A549 (cell line): ENCODE data around the gene NHLH1. TPM values are rescaled to one million over a fixed set of nuclear protein-coding genes. Genes with fewer than 3 reads are reported as not detected.
A peak's percentile ranks its signal among the peaks of the same experiment; 100 is the strongest.

Source experiments
- ATAC-seq, 2 experiments: fragments of 200-7000 bp in 1 of 2; fragments of >200 bp in 1 of 2; cut with Nextera tagmentation in 1 of 2; cut with Tn5 transposase in 1 of 2; 3 replicates each; pipeline versions ENCODE4 v1.8.0 to v1.9.1; 2018 to 2020; ENCODE audit warnings: mild to moderate bottlenecking in 1 of 2, moderate library complexity in 1 of 2
- CTCF ChIA-PET: fragments of 300-600 bp; sonication (Branson Sonifier 250); formaldehyde crosslinking; extraction: SDS; loops from one replicate; lab custom pipeline; 2021; ENCODE audit warnings: antibody characterized with exemption, inconsistent platforms; lab: Yijun Ruan, JAX
- POLR2A ChIA-PET: fragments of 350-600 bp; formaldehyde crosslinking; extraction: SDS; loops from one replicate; lab custom pipeline; 2021; ENCODE audit warnings: antibody characterized with exemption, inconsistent platforms; lab: Yijun Ruan, JAX
- DNase-seq, 2 experiments: peaks; one replicate each; pipeline versions ENCODE4 v3.0.0 to v3.0.0-alpha.2; 2011 to 2016; ENCODE audit warnings: low read depth in 1 of 2, low spot score in 1 of 2
- FAIRE-seq: peaks from 2 replicates; lab custom pipeline; 2011; peaks lifted over from hg19 to GRCh38; lab: Jason Lieb, UNC
- H3K27ac ChIP-seq, 2 experiments: fragments of >200 bp; sonication (Bioruptor Twin); formaldehyde crosslinking; 3 replicates each; pipeline ENCODE4 v1.5.1; 2016 to 2017
- H3K4me1 ChIP-seq: fragments of >200 bp; sonication (Bioruptor Twin); formaldehyde crosslinking; 3 replicates; pipeline ENCODE4 v1.6.1; 2016
- H3K4me2 ChIP-seq: fragments of >200 bp; sonication (Bioruptor Twin); formaldehyde crosslinking; 3 replicates; pipeline ENCODE4 v1.6.1; 2016
- H3K4me3 ChIP-seq: fragments of >200 bp; sonication (Bioruptor Twin); formaldehyde crosslinking; 3 replicates; pipeline ENCODE4 v1.5.1; 2016
- H3K9me3 ChIP-seq: fragments of >200 bp; sonication (Bioruptor Twin); formaldehyde crosslinking; 3 replicates; pipeline ENCODE4 v1.6.1; 2016
- BCL3 ChIP-seq: fragments of >200 bp; sonication (Bioruptor Twin); formaldehyde crosslinking; IDR thresholded peaks from 3 replicates; pipeline ENCODE4 v1.6.1; 2016
- CEBPB ChIP-seq, 2 experiments: fragments of >200 bp in 1 of 2; sonication (Bioruptor Twin) in 1 of 2; formaldehyde crosslinking in 1 of 2; IDR thresholded peaks; 2 replicates each; pipeline ENCODE4 v1.6.1; 2012 to 2016
- E2F6 ChIP-seq: IDR thresholded peaks from 2 replicates; pipeline ENCODE4 v1.6.1; 2012; ENCODE audit warnings: low read depth, borderline replicate concordance
- ELK1 ChIP-seq: fragments of 150-350 bp; IDR thresholded peaks from 2 replicates; pipeline ENCODE4 v1.6.1; 2014; ENCODE audit warnings: low read depth, mild to moderate bottlenecking, low read length
- EP300 ChIP-seq, 2 experiments: fragments of >200 bp; sonication (Bioruptor Twin); formaldehyde crosslinking; IDR thresholded peaks; 2 replicates in 1 of 2; 3 replicates in 1 of 2; pipeline ENCODE4 v1.6.1; 2016 to 2017
- FOSB ChIP-seq: fragments of 250-450 bp; sonication (Bioruptor Pico); IDR thresholded peaks from 2 replicates; pipeline ENCODE4 v1.5.0; 2020; ENCODE audit warnings: mild to moderate bottlenecking, moderate library complexity
- FOSL2 ChIP-seq, 2 experiments: fragments of 450-650 bp in 1 of 2; fragments of >200 bp in 1 of 2; sonication (Bioruptor Twin) in 1 of 2; formaldehyde crosslinking; IDR thresholded peaks; 2 replicates each; pipeline versions ENCODE4 v1.5.0 to v1.6.1; 2016 to 2020; ENCODE audit warnings: mild to moderate bottlenecking in 1 of 2, moderate library complexity in 1 of 2
- FOXS1 ChIP-seq: fragments of 250-450 bp; sonication (Bioruptor Pico); IDR thresholded peaks from 2 replicates; pipeline ENCODE4 v1.5.0; 2020; ENCODE audit warnings: mild to moderate bottlenecking, moderate library complexity
- HOXA7 ChIP-seq: fragments of 250-450 bp; sonication (Bioruptor Pico); IDR thresholded peaks from 2 replicates; pipeline ENCODE4 v1.5.0; 2020; ENCODE audit warnings: mild to moderate bottlenecking, moderate library complexity
- JUN ChIP-seq, 2 experiments: fragments of >200 bp; sonication (Bioruptor Twin); formaldehyde crosslinking; IDR thresholded peaks; 2 replicates in 1 of 2; 3 replicates in 1 of 2; pipeline ENCODE4 v1.6.1; 2016 to 2017
- KDM5A ChIP-seq: fragments of 200-600 bp; sonication (generic); IDR thresholded peaks from 2 replicates; pipeline ENCODE4 v1.6.1; 2016; ENCODE audit warnings: antibody characterized with exemption, mild to moderate bottlenecking
- MAFK ChIP-seq: fragments of 450-650 bp; IDR thresholded peaks from 2 replicates; pipeline ENCODE4 v1.6.1; 2014; ENCODE audit not compliant: partially characterized antibody
- MAX ChIP-seq: IDR thresholded peaks from 2 replicates; pipeline ENCODE4 v1.6.1; 2012
- MAZ ChIP-seq: fragments of 150-350 bp; IDR thresholded peaks from 2 replicates; pipeline ENCODE4 v1.6.1; 2014; ENCODE audit warnings: antibody characterized with exemption, low read depth, low read length, borderline replicate concordance
- NFE2L2 ChIP-seq: fragments of 150-350 bp; conservative IDR thresholded peaks from 2 replicates; pipeline ENCODE4 v1.6.1; 2014; ENCODE audit warnings: low read length
- PBX3 ChIP-seq: IDR thresholded peaks from 2 replicates; pipeline ENCODE4 v1.6.1; 2012
- PHF8 ChIP-seq: fragments of 200-600 bp; sonication (generic); IDR thresholded peaks from 2 replicates; pipeline ENCODE4 v1.6.1; 2016; ENCODE audit warnings: low read depth, mild to moderate bottlenecking, antibody characterized with exemption, moderate library complexity, borderline replicate concordance
- POLR2A ChIP-seq: IDR thresholded peaks from 2 replicates; pipeline ENCODE4 v1.6.1; 2012; ENCODE audit warnings: mild to moderate bottlenecking, low read length
- TFCP2L1 ChIP-seq: fragments of 250-450 bp; sonication (Bioruptor Pico); IDR thresholded peaks from 2 replicates; pipeline ENCODE4 v1.5.0; 2021; ENCODE audit warnings: mild to moderate bottlenecking
- ZC3H11A ChIP-seq: fragments of 450-650 bp; IDR thresholded peaks from 2 replicates; pipeline ENCODE4 v1.6.1; 2014; ENCODE audit warnings: antibody characterized with exemption, mild to moderate bottlenecking
- whole genome bisulfite sequencing: methylation state at CpG from one replicate; pipeline ENCODE4 v1.1.6; 2017; ENCODE audit errors: missing lambda C conversion rate; 5-methylcytosine and 5-hydroxymethylcytosine counted together
- polyA plus RNA-seq, 4 experiments: library from polyadenylated mRNA; depleted of rRNA in 3 of 4; stranded (reverse); fragments of >200 nt; fragmentation: RNase III in 1 of 4; extraction: RNeasy Plus Mini Kit Qiagen cat#74134 plus additional on column Dnase treatment in 1 of 4; gene quantifications; 2 replicates in 3 of 4; 3 replicates in 1 of 4; pipeline ENCODE4 v1.2.3, GENCODE V29; 2011 to 2017

NHLH1 gene
- polyA plus RNA-seq, 2 of the 4 experiments (the other 2 are of a cell fraction), result 0.34 to 0.63 TPM

GRCh38 chr1:160342526-160342925 is 24.3 kb upstream of the NHLH1 start:
- Histone ChIP-seq H3K9me3 (no peaks in the 10 kb centered on the region), H3K4me2 (peak overlapping the region; percentile 89), H3K4me1 (peaks cover 20% of the 10 kb centered on the region), H3K27ac (peak overlapping the region; percentile 92 to 93), H3K4me3 (peak overlapping the region; percentile 93)
- WGBS, result 0% methylated on average over 7 of the region's 7 CpGs
- peak in 1 of 2 experiments; percentile 11; a peak in 3 of 6 replicates for ATAC-seq
- TF ChIP-seq MAFK (peak; percentile 1), NFE2L2 (no peak)
- peak in 1 of 2 experiments; percentile 6 for DNase-seq
- ChIA-PET POLR2A (no interaction called here), CTCF (interaction anchor here (1.3 kb wide), 1 partner anchor 51 kb away, joined by 7 read pairs; no protein-coding TSS in a partner anchor)
- peak; percentile 32 for FAIRE-seq

GRCh38 chr1:160342953-160343869 is 23.7 kb upstream of the NHLH1 start, which contains the start of the genes COPA and NCSTN:
Gene COPA, minus strand, starts transcription at chr1:160343250. Its CDS starts 80 bp downstream, at chr1:160343170.
Gene NCSTN, plus strand, starts transcription at chr1:160343383. Its CDS starts 14 bp downstream, at chr1:160343397.
- 0 out of 2 replicates have a peak, but pooled peaks have one; percentile 65 for TF ChIP-seq TFCP2L1
- TF ChIP-seq POLR2A, result peak; percentile 76
- TF ChIP-seq CEBPB (IDR thresholded peaks at IDR 0.05), result peak in 1 of 2 experiments; percentile 13; a peak in 1 of 4 replicates
- no peak for TF ChIP-seq FOXS1 (CRISPR knock-in tag)
- peak; percentile 88 for TF ChIP-seq KDM5A
- TF ChIP-seq ELK1, result peak; percentile 70; the same call in 1 of the 2 replicates
- TF ChIP-seq FOSL2 (IDR thresholded peaks at IDR 0.05), result no peak
- 0 out of 2 replicates have a peak, but pooled peaks have one; percentile 7 for TF ChIP-seq FOSL2 (CRISPR knock-in tag; IDR thresholded peaks at IDR 0.05)
- no peak for TF ChIP-seq FOSB (CRISPR knock-in tag)
- TF ChIP-seq EP300 (IDR thresholded peaks at IDR 0.05), result no peak
- peak; percentile 65 for TF ChIP-seq PHF8
- peak; percentile 73; the same call in 1 of the 2 replicates for TF ChIP-seq PBX3
- TF ChIP-seq MAZ, result 0 out of 2 replicates have a peak, but pooled peaks have one; percentile 67
- TF ChIP-seq HOXA7, result no peak
- peak; percentile 86 to 96 for TF ChIP-seq JUN (IDR thresholded peaks at IDR 0.05)
- TF ChIP-seq BCL3, result peak; percentile 85; the same call in 2 of the 3 replicates
- TF ChIP-seq E2F6, result 0 out of 2 replicates have a peak, but pooled peaks have one; percentile 24
- TF ChIP-seq MAX, result peak; percentile 63
- no peak for TF ChIP-seq ZC3H11A
- Histone ChIP-seq H3K9me3 (no peaks in the 10 kb centered on the region), H3K4me2 (peak within 1 kb of the TSS; percentile 89), H3K4me1 (peaks cover 20% of the 10 kb centered on the region), H3K4me3 (peak within 1 kb of the TSS; percentile 93), H3K27ac (peak within 1 kb of the TSS; percentile 92 to 93)
- peak; percentile 99 to 100 for ATAC-seq
- no peak for FAIRE-seq
- ChIA-PET CTCF (interaction anchor here (1.6 to 2.7 kb wide), 3 partner anchors 11 to 52 kb away, joined by 3 to 11 read pairs (median 11); no protein-coding TSS in a partner anchor), POLR2A (interaction anchor here (0.8 kb wide), 1 partner anchor 11 kb away, joined by 3 read pairs; no protein-coding TSS in a partner anchor)
- WGBS, result 1% methylated on average over 52 of the region's 58 CpGs
- DNase-seq, result peak; percentile 90 to 96
